H9 (cell line): Measurements from ENCODE around the gene KRTAP19-8. TPM values are rescaled to one million over a fixed set of nuclear protein-coding genes. Genes with fewer than 3 reads are reported as not detected.

Experiments used
- DNase-seq: peaks from one replicate; pipeline ENCODE4 v3.0.0-alpha.2; 2017
- H2AFZ ChIP-seq: one replicate; pipeline ENCODE4 v1.6.1; 2013; ENCODE audit warnings: mild to moderate bottlenecking, low read length, control low read depth, moderate library complexity
- H2AK5ac ChIP-seq: 2 replicates; pipeline ENCODE4 v1.6.1; 2013; ENCODE audit warnings: low read length, control low read depth, mixed read lengths; ENCODE audit not compliant: insufficient read length
- H2BK120ac ChIP-seq: one replicate; pipeline ENCODE4 v1.6.1; 2013; ENCODE audit warnings: low read depth, mild to moderate bottlenecking, low read length, control low read depth, inconsistent platforms; ENCODE audit not compliant: poor library complexity, severe bottlenecking
- H2BK12ac ChIP-seq: 2 replicates; pipeline ENCODE4 v1.6.1; 2013; ENCODE audit warnings: low read length, control low read depth, mixed read lengths, low read depth; ENCODE audit not compliant: insufficient read length
- H2BK15ac ChIP-seq: 2 replicates; pipeline ENCODE4 v1.6.1; 2013; ENCODE audit warnings: low read depth, low read length, control low read depth
- H2BK20ac ChIP-seq: one replicate; pipeline ENCODE4 v1.6.1; 2013; ENCODE audit warnings: low read depth, mild to moderate bottlenecking, low read length, control low read depth, inconsistent platforms; ENCODE audit not compliant: poor library complexity, severe bottlenecking
- H2BK5ac ChIP-seq: 2 replicates; pipeline ENCODE4 v1.6.1; 2013; ENCODE audit warnings: low read length, control low read depth, mixed read lengths; ENCODE audit not compliant: insufficient read length
- H3K14ac ChIP-seq: 2 replicates; pipeline ENCODE4 v1.6.1; 2013; ENCODE audit warnings: low read length, control low read depth; ENCODE audit not compliant: insufficient read depth
- H3K18ac ChIP-seq: 2 replicates; pipeline ENCODE4 v1.6.1; 2013; ENCODE audit warnings: low read depth, mild to moderate bottlenecking, mixed read lengths, low read length, control low read depth; ENCODE audit not compliant: insufficient read length
- H3K23ac ChIP-seq: 2 replicates; pipeline ENCODE4 v1.6.1; 2013; ENCODE audit warnings: low read length, control low read depth, mixed read lengths, low read depth; ENCODE audit not compliant: insufficient read length
- H3K23me2 ChIP-seq: 2 replicates; pipeline ENCODE4 v1.6.1; 2013; ENCODE audit warnings: low read depth, mild to moderate bottlenecking, mixed read lengths, low read length, control low read depth; ENCODE audit not compliant: insufficient read length, poor library complexity, severe bottlenecking
- H3K27ac ChIP-seq: 2 replicates; pipeline ENCODE4 v1.5.1; 2013; ENCODE audit warnings: low read length, control low read depth, mixed read lengths, low read depth; ENCODE audit not compliant: insufficient read length
- H3K27me3 ChIP-seq: 2 replicates; pipeline ENCODE4 v1.6.1; 2013; ENCODE audit warnings: low read length, control low read depth, inconsistent platforms; ENCODE audit not compliant: insufficient read depth
- H3K4ac ChIP-seq: 2 replicates; pipeline ENCODE4 v1.6.1; 2013; ENCODE audit warnings: low read depth, mild to moderate bottlenecking, control low read depth, inconsistent platforms, low read length, moderate library complexity
- H3K4me1 ChIP-seq: 2 replicates; pipeline ENCODE4 v1.6.1; 2013; ENCODE audit warnings: low read length, control low read depth, inconsistent platforms; ENCODE audit not compliant: insufficient read depth
- H3K4me2 ChIP-seq: 2 replicates; pipeline ENCODE4 v1.6.1; 2013; ENCODE audit warnings: low read length, control low read depth, mixed read lengths; ENCODE audit not compliant: insufficient read length, insufficient read depth
- H3K56ac ChIP-seq: 2 replicates; pipeline ENCODE4 v1.6.1; 2013; ENCODE audit warnings: low read depth, mild to moderate bottlenecking, mixed read lengths, low read length, control low read depth; ENCODE audit not compliant: insufficient read length
- H3K79me1 ChIP-seq: 2 replicates; pipeline ENCODE4 v1.6.1; 2013; ENCODE audit warnings: low read depth, mild to moderate bottlenecking, moderate library complexity, low read length, control low read depth, inconsistent platforms; ENCODE audit not compliant: insufficient read depth, poor library complexity, severe bottlenecking
- H3K79me2 ChIP-seq: 2 replicates; pipeline ENCODE4 v1.6.1; 2013; ENCODE audit warnings: low read length, control low read depth, inconsistent platforms; ENCODE audit not compliant: insufficient read depth
- H3K9ac ChIP-seq: 2 replicates; pipeline ENCODE4 v1.6.1; 2013; ENCODE audit warnings: low read length, control low read depth, mixed read lengths; ENCODE audit not compliant: insufficient read length; ENCODE audit errors: extremely low read depth
- H3K9me3 ChIP-seq: one replicate; pipeline ENCODE4 v1.6.1; 2013; ENCODE audit warnings: low read depth, low read length, inconsistent platforms; ENCODE audit not compliant: control insufficient read depth
- H3T11ph ChIP-seq: one replicate; pipeline ENCODE4 v1.6.1; 2013; ENCODE audit warnings: mild to moderate bottlenecking, low read length, control low read depth, inconsistent platforms
- H4K20me1 ChIP-seq: one replicate; pipeline ENCODE4 v1.6.1; 2013; ENCODE audit not compliant: control insufficient read depth, insufficient read length, insufficient read depth
- H4K5ac ChIP-seq: 2 replicates; pipeline ENCODE4 v1.6.1; 2013; ENCODE audit warnings: low read depth, mild to moderate bottlenecking, mixed read lengths, low read length, control low read depth; ENCODE audit not compliant: insufficient read length
- H4K8ac ChIP-seq: replicated peaks from 2 replicates; pipeline ENCODE4 v1.6.1; 2013; ENCODE audit warnings: low read length, control low read depth, mixed read lengths, low read depth; ENCODE audit not compliant: insufficient read length
- H4K91ac ChIP-seq: 2 replicates; pipeline ENCODE4 v1.6.1; 2013; ENCODE audit warnings: low read depth, mild to moderate bottlenecking, moderate library complexity, mixed read lengths, low read length, control low read depth; ENCODE audit not compliant: insufficient read length
- H3K27ac Mint-ChIP-seq, 3 experiments: 2 replicates in 2 of 3; 3 replicates in 1 of 3; pipeline ENCODE4 v1.8.0; 2020 to 2021; ENCODE audit warnings: mixed read lengths in 3 of 3, mild to moderate bottlenecking in 1 of 3, moderate library complexity in 1 of 3
- H3K27me3 Mint-ChIP-seq: 2 replicates; pipeline ENCODE4 v1.8.0; 2021; ENCODE audit warnings: low read depth, mild to moderate bottlenecking, moderate library complexity, mixed read lengths
- H3K36me3 Mint-ChIP-seq, 3 experiments: 2 replicates in 2 of 3; 3 replicates in 1 of 3; pipeline ENCODE4 v1.8.0; 2020 to 2021; ENCODE audit warnings: low read depth in 3 of 3, mixed read lengths in 3 of 3; ENCODE audit not compliant: insufficient read depth in 1 of 3
- H3K4me1 Mint-ChIP-seq, 2 experiments: 2 replicates each; pipeline ENCODE4 v1.8.0; 2020; ENCODE audit warnings: mixed read lengths in 2 of 2
- H3K4me3 Mint-ChIP-seq, 2 experiments: 2 replicates in 1 of 2; 3 replicates in 1 of 2; pipeline ENCODE4 v1.8.0; 2020 to 2021; ENCODE audit warnings: mild to moderate bottlenecking in 2 of 2, mixed read lengths in 2 of 2, moderate library complexity in 1 of 2
- H3K9me3 Mint-ChIP-seq, 2 experiments: 2 replicates in 1 of 2; 3 replicates in 1 of 2; pipeline ENCODE4 v1.8.0; 2020; ENCODE audit warnings: mild to moderate bottlenecking in 2 of 2, mixed read lengths in 2 of 2, moderate library complexity in 1 of 2
- CTCF ChIP-seq: fragments of 200-600 bp; sonication (generic); conservative IDR thresholded peaks from 3 replicates; pipeline ENCODE4 v1.8.0; 2021; ENCODE audit warnings: antibody characterized with exemption, mild to moderate bottlenecking
- WGBS: extraction: QIAGEN DNeasy Blood & Tissue Kit; methylation state at CpG from one replicate; pipeline ENCODE4 v1.1.7; 2013; ENCODE audit warnings: missing lambda C conversion rate, low lambda C conversion rate, mixed read lengths; ENCODE audit not compliant: insufficient read length; ENCODE audit errors: extremely low coverage; 5-methylcytosine and 5-hydroxymethylcytosine counted together
- total RNA-seq: library from RNA; stranded (reverse); gene quantifications from 2 replicates; pipeline ENCODE4 v1.2.1, GENCODE V29; 2021

KRTAP19-8 gene
- total RNA-seq, 1 experiment from 2014 or later, result not detected

GRCh38 chr21:31064803-31065202 is 26.5 kb upstream of the KRTAP19-8 start:
- Histone ChIP-seq H3K27me3 (no peaks in the 10 kb centered on the region), H3K4ac (no peak overlapping the region), H3K4me2 (no peak overlapping the region), H4K8ac (no peak overlapping the region), H2BK120ac (no peak overlapping the region), H2AFZ (no peak overlapping the region), H3K23ac (no peak overlapping the region), H4K20me1 (no peaks in the 10 kb centered on the region), H2BK15ac (no peak overlapping the region), H3K79me1 (no peaks in the 10 kb centered on the region), H2BK20ac (no peak overlapping the region), H2AK5ac (no peak overlapping the region), H3T11ph (no peak overlapping the region), H3K56ac (no peak overlapping the region), H3K9me3 (no peaks in the 10 kb centered on the region), H4K5ac (no peak overlapping the region), H3K18ac (no peak overlapping the region), H3K4me1 (no peaks in the 10 kb centered on the region), H2BK12ac (no peak overlapping the region), H3K9ac (no peak overlapping the region), H3K14ac (no peak overlapping the region), H3K79me2 (no peaks in the 10 kb centered on the region), H4K91ac (no peak overlapping the region), H2BK5ac (no peak overlapping the region), H3K23me2 (no peaks in the 10 kb centered on the region), H3K27ac (no peak overlapping the region)
- no peak for DNase-seq
- H3K27me3 Mint-ChIP-seq, result 0 out of 2 replicates have a peak, but pooled peaks cover 1% of the 10 kb centered on the region
- TF ChIP-seq CTCF, result no peak
- H3K36me3 Mint-ChIP-seq, result no peaks in the 10 kb centered on the region
- H3K4me1 Mint-ChIP-seq, result no peaks in the 10 kb centered on the region
- no peak overlapping the region for H3K27ac Mint-ChIP-seq
- no CpG with 5 or more reads among the region's 3 CpGs for WGBS
- no peak overlapping the region for H3K4me3 Mint-ChIP-seq
- no peaks in the 10 kb centered on the region for H3K9me3 Mint-ChIP-seq
